H9 (cell line): ENCODE data around the gene DPF3. TPM values are rescaled to one million over a fixed set of nuclear protein-coding genes. Genes with fewer than 3 reads are reported as not detected.

ENCODE experiments used
- DNase-seq: peaks from one replicate; pipeline ENCODE4 v3.0.0-alpha.2; 2017
- H2AFZ ChIP-seq: one replicate; pipeline ENCODE4 v1.6.1; 2013; ENCODE audit warnings: mild to moderate bottlenecking, low read length, control low read depth, moderate library complexity
- H2AK5ac ChIP-seq: 2 replicates; pipeline ENCODE4 v1.6.1; 2013; ENCODE audit warnings: low read length, control low read depth, mixed read lengths; ENCODE audit not compliant: insufficient read length
- H2BK120ac ChIP-seq: one replicate; pipeline ENCODE4 v1.6.1; 2013; ENCODE audit warnings: low read depth, mild to moderate bottlenecking, low read length, control low read depth, inconsistent platforms; ENCODE audit not compliant: poor library complexity, severe bottlenecking
- H2BK12ac ChIP-seq: 2 replicates; pipeline ENCODE4 v1.6.1; 2013; ENCODE audit warnings: low read length, control low read depth, mixed read lengths, low read depth; ENCODE audit not compliant: insufficient read length
- H2BK15ac ChIP-seq: 2 replicates; pipeline ENCODE4 v1.6.1; 2013; ENCODE audit warnings: low read depth, low read length, control low read depth
- H2BK20ac ChIP-seq: one replicate; pipeline ENCODE4 v1.6.1; 2013; ENCODE audit warnings: low read depth, mild to moderate bottlenecking, low read length, control low read depth, inconsistent platforms; ENCODE audit not compliant: poor library complexity, severe bottlenecking
- H2BK5ac ChIP-seq: 2 replicates; pipeline ENCODE4 v1.6.1; 2013; ENCODE audit warnings: low read length, control low read depth, mixed read lengths; ENCODE audit not compliant: insufficient read length
- H3K14ac ChIP-seq: 2 replicates; pipeline ENCODE4 v1.6.1; 2013; ENCODE audit warnings: low read length, control low read depth; ENCODE audit not compliant: insufficient read depth
- H3K18ac ChIP-seq: 2 replicates; pipeline ENCODE4 v1.6.1; 2013; ENCODE audit warnings: low read depth, mild to moderate bottlenecking, mixed read lengths, low read length, control low read depth; ENCODE audit not compliant: insufficient read length
- H3K23ac ChIP-seq: 2 replicates; pipeline ENCODE4 v1.6.1; 2013; ENCODE audit warnings: low read length, control low read depth, mixed read lengths, low read depth; ENCODE audit not compliant: insufficient read length
- H3K23me2 ChIP-seq: 2 replicates; pipeline ENCODE4 v1.6.1; 2013; ENCODE audit warnings: low read depth, mild to moderate bottlenecking, mixed read lengths, low read length, control low read depth; ENCODE audit not compliant: insufficient read length, poor library complexity, severe bottlenecking
- H3K27ac ChIP-seq: 2 replicates; pipeline ENCODE4 v1.5.1; 2013; ENCODE audit warnings: low read length, control low read depth, mixed read lengths, low read depth; ENCODE audit not compliant: insufficient read length
- H3K27me3 ChIP-seq: 2 replicates; pipeline ENCODE4 v1.6.1; 2013; ENCODE audit warnings: low read length, control low read depth, inconsistent platforms; ENCODE audit not compliant: insufficient read depth
- H3K4ac ChIP-seq: 2 replicates; pipeline ENCODE4 v1.6.1; 2013; ENCODE audit warnings: low read depth, mild to moderate bottlenecking, control low read depth, inconsistent platforms, low read length, moderate library complexity
- H3K4me1 ChIP-seq: 2 replicates; pipeline ENCODE4 v1.6.1; 2013; ENCODE audit warnings: low read length, control low read depth, inconsistent platforms; ENCODE audit not compliant: insufficient read depth
- H3K4me2 ChIP-seq: 2 replicates; pipeline ENCODE4 v1.6.1; 2013; ENCODE audit warnings: low read length, control low read depth, mixed read lengths; ENCODE audit not compliant: insufficient read length, insufficient read depth
- H3K56ac ChIP-seq: 2 replicates; pipeline ENCODE4 v1.6.1; 2013; ENCODE audit warnings: low read depth, mild to moderate bottlenecking, mixed read lengths, low read length, control low read depth; ENCODE audit not compliant: insufficient read length
- H3K79me1 ChIP-seq: 2 replicates; pipeline ENCODE4 v1.6.1; 2013; ENCODE audit warnings: low read depth, mild to moderate bottlenecking, moderate library complexity, low read length, control low read depth, inconsistent platforms; ENCODE audit not compliant: insufficient read depth, poor library complexity, severe bottlenecking
- H3K79me2 ChIP-seq: 2 replicates; pipeline ENCODE4 v1.6.1; 2013; ENCODE audit warnings: low read length, control low read depth, inconsistent platforms; ENCODE audit not compliant: insufficient read depth
- H3K9ac ChIP-seq: 2 replicates; pipeline ENCODE4 v1.6.1; 2013; ENCODE audit warnings: low read length, control low read depth, mixed read lengths; ENCODE audit not compliant: insufficient read length; ENCODE audit errors: extremely low read depth
- H3K9me3 ChIP-seq: one replicate; pipeline ENCODE4 v1.6.1; 2013; ENCODE audit warnings: low read depth, low read length, inconsistent platforms; ENCODE audit not compliant: control insufficient read depth
- H3T11ph ChIP-seq: one replicate; pipeline ENCODE4 v1.6.1; 2013; ENCODE audit warnings: mild to moderate bottlenecking, low read length, control low read depth, inconsistent platforms
- H4K20me1 ChIP-seq: one replicate; pipeline ENCODE4 v1.6.1; 2013; ENCODE audit not compliant: control insufficient read depth, insufficient read length, insufficient read depth
- H4K5ac ChIP-seq: 2 replicates; pipeline ENCODE4 v1.6.1; 2013; ENCODE audit warnings: low read depth, mild to moderate bottlenecking, mixed read lengths, low read length, control low read depth; ENCODE audit not compliant: insufficient read length
- H4K8ac ChIP-seq: replicated peaks from 2 replicates; pipeline ENCODE4 v1.6.1; 2013; ENCODE audit warnings: low read length, control low read depth, mixed read lengths, low read depth; ENCODE audit not compliant: insufficient read length
- H4K91ac ChIP-seq: 2 replicates; pipeline ENCODE4 v1.6.1; 2013; ENCODE audit warnings: low read depth, mild to moderate bottlenecking, moderate library complexity, mixed read lengths, low read length, control low read depth; ENCODE audit not compliant: insufficient read length
- H3K27ac Mint-ChIP-seq, 3 experiments: 2 replicates in 2 of 3; 3 replicates in 1 of 3; pipeline ENCODE4 v1.8.0; 2020 to 2021; ENCODE audit warnings: mixed read lengths in 3 of 3, mild to moderate bottlenecking in 1 of 3, moderate library complexity in 1 of 3
- H3K27me3 Mint-ChIP-seq: 2 replicates; pipeline ENCODE4 v1.8.0; 2021; ENCODE audit warnings: low read depth, mild to moderate bottlenecking, moderate library complexity, mixed read lengths
- H3K36me3 Mint-ChIP-seq, 3 experiments: 2 replicates in 2 of 3; 3 replicates in 1 of 3; pipeline ENCODE4 v1.8.0; 2020 to 2021; ENCODE audit warnings: low read depth in 3 of 3, mixed read lengths in 3 of 3; ENCODE audit not compliant: insufficient read depth in 1 of 3
- H3K4me1 Mint-ChIP-seq, 2 experiments: 2 replicates each; pipeline ENCODE4 v1.8.0; 2020; ENCODE audit warnings: mixed read lengths in 2 of 2
- H3K4me3 Mint-ChIP-seq, 2 experiments: 2 replicates in 1 of 2; 3 replicates in 1 of 2; pipeline ENCODE4 v1.8.0; 2020 to 2021; ENCODE audit warnings: mild to moderate bottlenecking in 2 of 2, mixed read lengths in 2 of 2, moderate library complexity in 1 of 2
- H3K9me3 Mint-ChIP-seq, 2 experiments: 2 replicates in 1 of 2; 3 replicates in 1 of 2; pipeline ENCODE4 v1.8.0; 2020; ENCODE audit warnings: mild to moderate bottlenecking in 2 of 2, mixed read lengths in 2 of 2, moderate library complexity in 1 of 2
- WGBS: extraction: QIAGEN DNeasy Blood & Tissue Kit; methylation state at CpG from one replicate; pipeline ENCODE4 v1.1.7; 2013; ENCODE audit warnings: missing lambda C conversion rate, low lambda C conversion rate, mixed read lengths; ENCODE audit not compliant: insufficient read length; ENCODE audit errors: extremely low coverage; 5-methylcytosine and 5-hydroxymethylcytosine counted together
- total RNA-seq: library from RNA; stranded (reverse); gene quantifications from 2 replicates; pipeline ENCODE4 v1.2.1, GENCODE V29; 2021
- TF ChIP-seq, protein P1 (sequence below): fragments of 200-600 bp; sonication (generic); conservative IDR thresholded peaks from 3 replicates; pipeline ENCODE4 v1.8.0; 2021; ENCODE audit warnings: antibody characterized with exemption, mild to moderate bottlenecking

The DPF3 gene
- total RNA-seq, 1 experiment from 2014 or later, result not detected

DNA sequence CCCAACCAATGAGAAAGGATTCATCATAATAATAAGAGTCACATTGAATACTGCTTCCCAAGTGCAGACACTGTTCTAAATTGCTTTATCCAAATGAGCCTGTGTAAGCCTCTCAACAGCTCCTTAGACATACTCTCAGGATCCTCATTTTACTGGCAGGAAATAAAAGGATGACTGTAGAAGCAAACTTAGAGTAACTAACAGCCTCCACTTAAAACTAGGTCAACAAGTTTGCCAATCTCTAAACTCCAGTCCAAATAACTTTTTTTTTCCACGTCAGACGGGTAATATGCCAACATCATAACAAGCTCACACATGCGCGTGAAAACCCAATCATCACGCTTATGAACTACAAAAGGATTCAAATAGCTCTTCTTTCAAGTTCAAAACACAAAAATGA lies 15.3 kb upstream of the DPF3 start:
- H3T11ph ChIP-seq, result no peak overlapping the region
- H3K9ac ChIP-seq, result no peak overlapping the region
- no peaks in the 10 kb centered on the region for H3K79me1 ChIP-seq
- no peaks in the 10 kb centered on the region for H4K20me1 ChIP-seq
- Mint-ChIP-seq H3K4me3 (no peak overlapping the region), H3K27me3 (peaks cover 33% of the 10 kb centered on the region), H3K36me3 (no peaks in the 10 kb centered on the region), H3K27ac (no peak overlapping the region), H3K9me3 (no peaks in the 10 kb centered on the region; a peak in 1 of 5 replicates), H3K4me1 (peaks cover 25 to 26% of the 10 kb centered on the region in 2 experiments)
- no peak overlapping the region for H3K14ac ChIP-seq
- no peak overlapping the region for H2BK12ac ChIP-seq
- WGBS, result no CpG with 5 or more reads among the region's 5 CpGs
- H3K23me2 ChIP-seq, result no peaks in the 10 kb centered on the region
- H4K91ac ChIP-seq, result no peak overlapping the region
- no peak overlapping the region for H3K27ac ChIP-seq
- H3K4me1 ChIP-seq, result no peaks in the 10 kb centered on the region
- TF ChIP-seq, protein P1, sequence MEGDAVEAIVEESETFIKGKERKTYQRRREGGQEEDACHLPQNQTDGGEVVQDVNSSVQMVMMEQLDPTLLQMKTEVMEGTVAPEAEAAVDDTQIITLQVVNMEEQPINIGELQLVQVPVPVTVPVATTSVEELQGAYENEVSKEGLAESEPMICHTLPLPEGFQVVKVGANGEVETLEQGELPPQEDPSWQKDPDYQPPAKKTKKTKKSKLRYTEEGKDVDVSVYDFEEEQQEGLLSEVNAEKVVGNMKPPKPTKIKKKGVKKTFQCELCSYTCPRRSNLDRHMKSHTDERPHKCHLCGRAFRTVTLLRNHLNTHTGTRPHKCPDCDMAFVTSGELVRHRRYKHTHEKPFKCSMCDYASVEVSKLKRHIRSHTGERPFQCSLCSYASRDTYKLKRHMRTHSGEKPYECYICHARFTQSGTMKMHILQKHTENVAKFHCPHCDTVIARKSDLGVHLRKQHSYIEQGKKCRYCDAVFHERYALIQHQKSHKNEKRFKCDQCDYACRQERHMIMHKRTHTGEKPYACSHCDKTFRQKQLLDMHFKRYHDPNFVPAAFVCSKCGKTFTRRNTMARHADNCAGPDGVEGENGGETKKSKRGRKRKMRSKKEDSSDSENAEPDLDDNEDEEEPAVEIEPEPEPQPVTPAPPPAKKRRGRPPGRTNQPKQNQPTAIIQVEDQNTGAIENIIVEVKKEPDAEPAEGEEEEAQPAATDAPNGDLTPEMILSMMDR, result no peak
- no peak overlapping the region for H2AFZ ChIP-seq
- no peak overlapping the region for H4K5ac ChIP-seq
- no peaks in the 10 kb centered on the region for H3K27me3 ChIP-seq
- H3K4me2 ChIP-seq, result no peak overlapping the region
- H2AK5ac ChIP-seq, result no peak overlapping the region
- no peak overlapping the region for H2BK120ac ChIP-seq
- no peak overlapping the region for H3K18ac ChIP-seq
- H3K9me3 ChIP-seq, result no peaks in the 10 kb centered on the region
- H4K8ac ChIP-seq, result no peak overlapping the region
- H2BK20ac ChIP-seq, result no peak overlapping the region
- no peaks in the 10 kb centered on the region for H3K79me2 ChIP-seq
- no peak overlapping the region for H3K56ac ChIP-seq
- no peak overlapping the region for H2BK5ac ChIP-seq
- no peak overlapping the region for H3K4ac ChIP-seq
- no peak overlapping the region for H2BK15ac ChIP-seq
- DNase-seq, result no peak
- no peak overlapping the region for H3K23ac ChIP-seq
